Fibroblast of upper back skin (primary cell): ENCODE measurements around the gene HEMGN.
"Not testable (repeated sequence)": the region's sequence is repeated elsewhere in the genome, so short reads cannot be mapped to it uniquely, and the experiment has no call there.

ENCODE experiments used
- DNase-seq: peaks from one replicate; pipeline ENCODE4 v3.0.0-alpha.2; 2013

The HEMGN gene, protein sequence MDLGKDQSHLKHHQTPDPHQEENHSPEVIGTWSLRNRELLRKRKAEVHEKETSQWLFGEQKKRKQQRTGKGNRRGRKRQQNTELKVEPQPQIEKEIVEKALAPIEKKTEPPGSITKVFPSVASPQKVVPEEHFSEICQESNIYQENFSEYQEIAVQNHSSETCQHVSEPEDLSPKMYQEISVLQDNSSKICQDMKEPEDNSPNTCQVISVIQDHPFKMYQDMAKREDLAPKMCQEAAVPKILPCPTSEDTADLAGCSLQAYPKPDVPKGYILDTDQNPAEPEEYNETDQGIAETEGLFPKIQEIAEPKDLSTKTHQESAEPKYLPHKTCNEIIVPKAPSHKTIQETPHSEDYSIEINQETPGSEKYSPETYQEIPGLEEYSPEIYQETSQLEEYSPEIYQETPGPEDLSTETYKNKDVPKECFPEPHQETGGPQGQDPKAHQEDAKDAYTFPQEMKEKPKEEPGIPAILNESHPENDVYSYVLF

GRCh38 chr9:97938081-97938644, at the start of gene HEMGN:
TSS of gene HEMGN (minus strand) at chr9:97938172. CDS start at chr9:97938136, 36 bp downstream.
- no peak for DNase-seq

DNA sequence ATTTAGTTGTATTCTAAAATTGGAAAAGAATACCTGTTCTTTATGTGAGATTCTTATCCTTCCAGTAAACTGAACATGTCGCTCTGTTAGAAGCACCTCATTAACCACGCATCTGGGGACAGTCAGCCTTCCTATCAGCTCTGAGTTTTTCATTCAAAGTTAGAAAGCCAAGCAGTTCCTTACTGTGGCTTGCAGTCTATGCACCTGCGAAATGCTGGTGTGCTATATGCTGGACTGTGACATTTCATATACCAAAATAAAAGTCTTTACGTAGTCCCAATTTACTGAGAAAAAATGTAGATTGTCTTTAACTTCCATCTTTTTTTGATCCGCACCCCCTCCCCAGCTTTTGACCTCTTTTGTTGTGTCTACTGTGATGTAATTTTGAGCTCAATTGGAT, 49.5 kb upstream of the HEMGN start:
- DNase-seq, result no peak

- DNase-seq, result no peak
Measured at GRCh38 chr9:97985058-97985861, 47.3 kb upstream of the HEMGN start.

- peak; percentile 78 for DNase-seq
Measured at GRCh38 chr9:97984188-97985057, 46.5 kb upstream of the HEMGN start.

GRCh38 chr9:97983589-97984187, 45.7 kb upstream of the HEMGN start:
- DNase-seq, result peak; percentile 23

- DNase-seq, result peak; percentile 95
Measured at GRCh38 chr9:97982683-97983588, 45.0 kb upstream of the HEMGN start, which contains the start of gene ANP32B. TSS of gene ANP32B (plus strand) at chr9:97983341. CDS start at chr9:97983556, 215 bp downstream.

DNA sequence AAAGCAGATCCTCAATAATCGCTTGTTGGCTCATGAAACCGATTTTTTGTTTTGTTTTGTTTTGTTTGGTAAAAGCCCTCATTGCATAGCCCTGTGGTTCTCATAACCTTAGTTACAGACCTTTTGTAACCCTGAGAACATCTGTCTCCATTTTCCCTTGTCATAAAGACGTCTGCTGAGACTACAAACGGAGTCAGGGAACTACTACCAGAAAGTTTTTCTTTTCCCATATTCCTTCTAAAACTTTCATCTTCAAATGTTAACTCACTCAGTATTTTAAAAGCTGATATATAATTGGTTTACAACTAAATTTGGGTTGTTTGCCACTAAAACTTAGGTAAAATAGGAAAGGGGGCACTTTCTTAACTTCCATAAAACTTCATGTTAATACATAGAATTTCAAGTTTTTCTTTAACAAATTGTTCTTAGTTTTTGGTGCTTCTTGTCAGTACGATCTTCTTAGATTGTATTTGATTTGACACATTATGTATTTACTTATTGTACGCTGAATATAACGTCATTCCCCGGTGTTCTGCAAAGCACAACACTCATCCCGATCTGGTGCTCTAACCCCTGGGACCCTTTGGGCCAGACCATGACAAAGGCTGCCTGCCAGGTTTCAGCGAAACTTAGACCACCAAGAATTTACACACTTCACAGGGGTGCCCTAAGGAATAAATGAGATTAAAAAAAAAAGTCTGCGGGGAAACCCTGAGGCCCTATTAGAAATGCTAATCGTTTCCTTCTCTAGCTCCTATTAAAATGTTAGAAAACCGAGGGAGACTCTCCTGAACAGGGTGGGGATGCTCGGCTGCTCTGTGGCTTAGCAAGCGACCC, 44.1 kb upstream of the HEMGN start:
- no peak for DNase-seq

DNA sequence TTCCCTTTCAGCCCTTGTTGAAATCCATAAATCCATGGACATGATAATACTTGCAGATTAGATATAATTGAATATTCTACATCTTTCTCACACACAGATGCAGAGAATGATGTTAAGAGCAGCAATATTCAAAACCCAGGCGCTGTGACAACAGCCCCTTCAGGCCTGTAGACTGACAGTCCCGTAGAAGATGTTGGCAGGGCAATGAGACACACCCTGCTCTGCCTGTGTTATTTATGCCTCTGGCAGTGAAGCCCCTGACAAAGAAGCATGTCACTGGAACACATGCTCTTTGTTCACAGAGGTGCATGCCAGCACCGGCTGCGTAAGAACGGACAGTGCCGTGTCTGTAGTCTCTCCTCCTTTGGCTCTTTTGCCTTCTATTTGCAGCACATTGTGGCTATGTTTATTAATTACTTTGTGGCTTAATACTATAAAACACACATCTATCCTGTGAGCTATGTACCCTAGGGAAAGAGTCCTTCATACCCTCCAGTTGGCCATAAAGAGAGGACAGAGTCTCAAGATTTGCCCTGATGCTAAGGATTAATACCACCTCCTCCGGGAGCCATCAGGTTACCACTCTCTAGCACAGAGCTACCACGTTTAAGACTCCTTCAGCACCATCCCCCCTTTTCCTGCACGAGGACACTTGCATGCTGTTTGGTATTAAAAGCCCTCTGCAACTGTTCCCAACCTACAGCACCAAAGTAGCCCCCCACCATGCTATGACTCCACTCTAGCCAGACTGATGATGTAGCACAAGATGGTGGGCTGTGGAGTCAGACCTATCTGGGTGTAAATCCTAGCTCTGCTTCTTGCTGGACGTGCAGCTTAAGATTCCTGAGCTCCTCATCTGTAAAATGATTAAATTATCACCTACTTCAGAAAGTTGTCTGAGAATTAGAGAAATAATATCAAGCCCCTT, 43.2 kb upstream of the HEMGN start:
- DNase-seq, result peak; percentile 9

- DNase-seq, result peak; percentile 58
Measured at GRCh38 chr9:97980479-97980803, 42.5 kb upstream of the HEMGN start.

- DNase-seq, result no peak
Measured at GRCh38 chr9:97979788-97980478, 42.0 kb upstream of the HEMGN start.

- no peak for DNase-seq
Measured at GRCh38 chr9:97978371-97979130, 40.6 kb upstream of the HEMGN start.

DNA sequence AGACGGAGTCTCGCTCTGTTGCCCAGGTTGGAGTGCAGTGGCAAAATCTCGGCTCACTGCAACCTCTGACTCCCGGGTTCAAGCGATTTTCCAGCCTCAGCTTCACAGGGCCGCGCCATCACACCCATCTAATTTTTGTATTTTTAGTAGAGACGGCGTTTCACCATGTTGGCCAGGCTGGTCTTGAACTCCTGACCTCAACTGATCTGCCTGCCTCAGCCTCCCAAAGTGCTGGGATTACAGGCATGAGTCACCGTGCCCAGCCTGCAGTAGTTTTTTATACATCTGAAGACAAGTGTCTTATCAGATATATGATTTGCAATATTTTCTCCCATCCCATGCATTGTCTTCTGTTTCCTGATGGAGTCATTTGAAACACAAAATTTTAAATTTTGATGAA, 38.7 kb upstream of the HEMGN start:
- not testable (repeated sequence) for DNase-seq

DNA sequence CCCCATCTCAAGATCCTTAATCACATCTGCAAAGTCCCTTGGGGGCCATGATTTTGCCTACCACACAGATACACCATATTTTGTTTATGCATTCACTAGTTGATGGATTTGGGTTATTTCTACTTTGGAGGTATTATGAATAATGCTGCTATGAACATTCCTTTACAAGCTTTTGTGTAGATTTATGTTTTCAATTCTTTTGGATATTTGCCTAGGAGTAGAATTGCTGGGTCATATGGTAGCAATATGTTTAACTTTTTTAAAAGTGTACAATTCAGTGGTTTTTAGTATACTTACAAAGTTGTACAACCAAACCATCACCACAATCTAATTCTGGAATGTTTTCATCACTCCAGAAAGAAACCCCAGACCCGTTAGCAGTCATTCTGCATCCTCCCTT, 37.4 kb upstream of the HEMGN start:
- peak; percentile 82 for DNase-seq

GRCh38 chr9:97972753-97973152, 34.8 kb upstream of the HEMGN start:
- DNase-seq, result no peak

DNA sequence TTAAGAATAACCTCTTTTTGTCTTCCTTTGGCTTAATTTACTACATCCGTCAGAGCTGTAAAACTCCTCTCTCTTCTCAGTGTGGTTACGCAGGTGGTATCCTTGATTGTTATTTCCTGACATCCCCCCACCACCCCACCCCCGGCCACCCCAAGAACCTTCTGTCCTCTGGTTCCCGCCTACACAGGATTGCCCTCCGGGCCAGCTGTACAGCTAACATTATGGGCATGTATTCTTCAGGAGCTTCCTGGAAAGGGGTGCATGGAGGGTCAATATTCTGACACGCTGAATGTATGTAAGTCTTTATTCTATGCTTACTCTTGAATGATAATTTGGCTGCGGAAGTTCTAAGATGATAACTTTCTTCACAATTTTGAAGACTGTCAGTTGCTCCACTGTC, 32.2 kb upstream of the HEMGN start:
- no peak for DNase-seq

GRCh38 chr9:97969014-97969413, 31.0 kb upstream of the HEMGN start:
- DNase-seq, result no peak

GRCh38 chr9:97966493-97966892, 28.5 kb upstream of the HEMGN start:
- DNase-seq, result no peak

DNA sequence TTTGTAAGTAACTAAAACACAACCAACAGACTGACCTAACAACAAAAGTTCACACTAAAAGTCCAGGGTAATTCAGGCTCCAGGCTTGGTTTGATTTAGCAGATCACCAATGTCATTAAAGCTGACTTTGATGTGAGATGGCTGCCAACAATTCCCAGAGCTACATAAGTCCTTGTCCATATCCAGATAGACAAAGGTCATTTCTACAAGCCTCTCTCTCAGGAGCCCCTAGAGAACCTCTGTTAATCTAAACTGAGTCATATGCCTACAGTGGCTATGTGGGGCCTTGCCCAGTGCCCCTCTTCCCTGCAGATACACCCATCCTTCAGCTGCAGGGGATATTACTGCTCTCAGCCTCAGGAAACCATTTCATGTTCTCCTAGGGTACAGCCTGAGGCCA, 26.9 kb upstream of the HEMGN start:
- no peak for DNase-seq
